ENCODE measurements around the gene MAP4.

GRCh38 chr3:47954567-47954966 lies 61.6 kb downstream of the MAP4 start:
- no peak for TF ChIP-seq POLR2A (IDR thresholded peaks at IDR 0.05)
- TF ChIP-seq POLR2AphosphoS5 (IDR thresholded peaks at IDR 0.05), result no peak
- no peak for TF ChIP-seq CTCF (IDR thresholded peaks at IDR 0.05)
